H1 (cell line): ENCODE data around the gene LAIR2. TPM values are rescaled to one million over a fixed set of nuclear protein-coding genes. Genes with fewer than 3 reads are reported as not detected.

ENCODE experiments used
- BACH1 ChIP-seq: IDR thresholded peaks from 2 replicates; pipeline ENCODE4 v1.6.1; 2012; ENCODE audit warnings: low read length, improper control_type of control experiment
- CBX5 ChIP-seq: fragments of 300-800, 300-1000 bp; sonication (generic); IDR thresholded peaks from 2 replicates; pipeline ENCODE4 v1.7.1; 2016; ENCODE audit warnings: antibody characterized with exemption, low read length, low read depth
- CBX8 ChIP-seq: fragments of 300-800, 300-1000 bp; sonication (generic); IDR thresholded peaks from 2 replicates; pipeline ENCODE4 v1.7.1; 2016; ENCODE audit warnings: low read depth, low read length, borderline replicate concordance
- CHD2 ChIP-seq: IDR thresholded peaks from 2 replicates; pipeline ENCODE4 v1.6.1; 2012; ENCODE audit warnings: low read length, improper control_type of control experiment
- CTBP2 ChIP-seq: IDR thresholded peaks from 2 replicates; pipeline ENCODE4 v1.7.0; 2011; ENCODE audit warnings: borderline replicate concordance, mild to moderate bottlenecking, moderate library complexity, mixed read lengths, low read length; ENCODE audit not compliant: insufficient read depth, insufficient read length
- EGR1 ChIP-seq: IDR thresholded peaks from 2 replicates; pipeline ENCODE4 v1.6.1; 2011; ENCODE audit warnings: low read depth, low read length, borderline replicate concordance
- GTF2F1 ChIP-seq: IDR thresholded peaks from 2 replicates; pipeline ENCODE4 v1.6.1; 2012; ENCODE audit warnings: low read depth, low read length, improper control_type of control experiment, borderline replicate concordance
- KDM1A ChIP-seq: fragments of 200-600, 300-600 bp; sonication (generic); IDR thresholded peaks from 2 replicates; pipeline ENCODE4 v1.7.1; 2016; ENCODE audit warnings: mild to moderate bottlenecking, low read length, borderline replicate concordance
- NANOG ChIP-seq: IDR thresholded peaks from 2 replicates; pipeline ENCODE4 v1.6.1; 2011; ENCODE audit warnings: low read length, low read depth, mild to moderate bottlenecking, inconsistent platforms; ENCODE audit not compliant: insufficient read depth, poor library complexity, severe bottlenecking
- PHF8 ChIP-seq: fragments of 200-600 bp; sonication (generic); conservative IDR thresholded peaks from 2 replicates; pipeline ENCODE4 v1.7.1; 2012; ENCODE audit warnings: low read depth, mild to moderate bottlenecking, inconsistent platforms, low read length, moderate library complexity
- RAD21 ChIP-seq, 2 experiments: IDR thresholded peaks in 1 of 2; conservative IDR thresholded peaks in 1 of 2; 2 replicates each; pipeline ENCODE4 v1.6.1; 2011; ENCODE audit warnings: low read depth in 2 of 2, low read length in 2 of 2, improper control_type of control experiment in 1 of 2, inconsistent platforms in 1 of 2, mild to moderate bottlenecking in 1 of 2, moderate library complexity in 1 of 2
- RNF2 ChIP-seq: fragments of 200-900, 300-1000 bp; sonication (generic); IDR thresholded peaks from 2 replicates; pipeline ENCODE4 v1.7.1; 2016; ENCODE audit warnings: borderline replicate concordance, low read depth, mild to moderate bottlenecking, antibody characterized with exemption, low read length; ENCODE audit not compliant: poor library complexity, severe bottlenecking; ENCODE audit errors: missing control alignments
- SIRT6 ChIP-seq: IDR thresholded peaks from one replicate; pipeline ENCODE4 v1.7.1; 2012; ENCODE audit warnings: low read length, inconsistent platforms
- SP2 ChIP-seq: IDR thresholded peaks from 2 replicates; pipeline ENCODE4 v1.6.1; 2012; ENCODE audit warnings: mild to moderate bottlenecking, low read length, inconsistent platforms
- TBP ChIP-seq: IDR thresholded peaks from 2 replicates; pipeline ENCODE4 v1.6.1; 2011; ENCODE audit warnings: low read depth, low read length, improper control_type of control experiment
- YY1 ChIP-seq: IDR thresholded peaks from 2 replicates; pipeline ENCODE4 v1.6.1; 2011; ENCODE audit warnings: low read depth, mild to moderate bottlenecking, low read length
- polyA plus RNA-seq, 7 experiments: library from polyadenylated mRNA; depleted of rRNA in 3 of 7; stranded (reverse) in 5 of 7; unstranded in 2 of 7; fragments of >200 nt in 5 of 7; fragments of 200-250 nt in 2 of 7; gene quantifications; 1 replicate in 5 of 7; 2 replicates in 1 of 7; 4 replicates in 1 of 7; pipeline versions ENCODE4 v1.2.1 to v1.2.3, GENCODE V29; 2011 to 2013; ENCODE audit warnings: missing spikeins in 2 of 7, mixed read lengths in 2 of 7
- total RNA-seq: library from RNA; stranded (reverse); fragmentation: NEBNext Ultra II Directional; extraction: Animal tissue kit (Norgen Biotek cat#: 25700); gene quantifications from 2 replicates; pipeline ENCODE4 v1.2.1, GENCODE V29; 2021
- TF ChIP-seq, protein P1 (sequence below): IDR thresholded peaks from 2 replicates; pipeline ENCODE4 v1.6.1; 2012; ENCODE audit warnings: low read length, inconsistent platforms
- TF ChIP-seq, protein P2 (sequence below), 3 experiments: IDR thresholded peaks; 1 replicate in 2 of 3; 2 replicates in 1 of 3; pipeline versions ENCODE4 v1.5.1 to v1.6.1; 2011; ENCODE audit warnings: low read length in 3 of 3, mild to moderate bottlenecking in 3 of 3, inconsistent platforms in 2 of 3, low read depth in 1 of 3, moderate library complexity in 1 of 3; ENCODE audit not compliant: insufficient read depth in 1 of 3; ENCODE audit errors: control extremely low read depth in 1 of 3

Gene LAIR2
- total and polyA plus RNA-seq, 2 of the 8 experiments (the other 6 are each of a cell fraction or from before 2014, with no cell fraction given) = not detected

DNA sequence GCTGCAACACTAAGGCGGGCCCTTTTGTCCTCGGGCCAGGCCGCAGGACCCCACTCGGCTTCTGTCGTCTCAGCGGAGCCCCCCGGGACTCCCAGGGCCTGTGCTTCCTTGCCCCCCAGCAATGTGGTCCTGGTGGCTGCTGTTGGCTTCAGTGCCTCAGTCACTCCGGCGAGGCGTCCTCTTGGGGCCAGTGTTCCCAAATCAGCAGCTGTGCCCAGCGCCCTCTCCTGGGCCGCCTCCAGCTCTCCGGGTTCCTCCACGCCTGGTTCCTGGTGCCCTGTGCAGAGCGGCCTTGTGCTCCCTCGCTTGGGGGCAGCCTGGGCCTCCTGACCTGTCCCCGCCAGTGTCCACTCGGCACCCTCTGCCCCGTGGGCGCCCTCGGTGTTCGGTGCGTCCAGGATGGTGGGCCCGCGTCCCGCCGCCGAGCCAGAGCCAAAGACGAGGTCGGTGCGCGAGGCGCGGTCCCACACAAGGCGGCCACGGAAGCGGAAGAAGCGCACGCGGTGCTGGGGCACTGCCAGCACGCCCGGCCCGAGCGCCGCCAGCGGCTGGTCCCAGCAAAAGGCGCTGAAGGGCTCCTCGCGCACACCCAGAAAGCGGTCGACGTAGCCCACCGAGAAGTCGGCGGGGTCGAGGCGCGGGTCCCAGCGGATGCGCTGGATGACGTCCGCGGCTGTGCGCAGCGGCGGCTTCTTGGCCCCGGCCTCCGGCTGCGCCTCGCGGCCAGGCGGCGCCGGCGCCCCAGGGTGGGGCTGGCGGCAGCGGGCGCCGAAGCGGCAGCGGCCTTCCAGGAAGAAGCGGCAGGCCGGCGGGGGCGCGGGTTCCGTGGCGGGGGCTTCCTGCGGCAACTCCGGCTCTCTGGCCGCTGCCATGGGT lies 39.7 kb upstream of the LAIR2 start (continued):
- no peak for TF ChIP-seq CTBP2
- no peak for TF ChIP-seq CBX5
- TF ChIP-seq BACH1 = no peak
- TF ChIP-seq KDM1A = no peak
- no peak for TF ChIP-seq EGR1
- TF ChIP-seq CBX8 = no peak
- peak; percentile 9 to 28; a peak in 3 of 4 replicates for TF ChIP-seq RAD21 (IDR thresholded peaks at IDR 0.05 in 1 of 2, conservative IDR thresholded peaks at IDR 0.05 in 1 of 2; ENCODE audit: low read depth in 2 of 2, low read length in 2 of 2)
- TF ChIP-seq, protein P1, sequence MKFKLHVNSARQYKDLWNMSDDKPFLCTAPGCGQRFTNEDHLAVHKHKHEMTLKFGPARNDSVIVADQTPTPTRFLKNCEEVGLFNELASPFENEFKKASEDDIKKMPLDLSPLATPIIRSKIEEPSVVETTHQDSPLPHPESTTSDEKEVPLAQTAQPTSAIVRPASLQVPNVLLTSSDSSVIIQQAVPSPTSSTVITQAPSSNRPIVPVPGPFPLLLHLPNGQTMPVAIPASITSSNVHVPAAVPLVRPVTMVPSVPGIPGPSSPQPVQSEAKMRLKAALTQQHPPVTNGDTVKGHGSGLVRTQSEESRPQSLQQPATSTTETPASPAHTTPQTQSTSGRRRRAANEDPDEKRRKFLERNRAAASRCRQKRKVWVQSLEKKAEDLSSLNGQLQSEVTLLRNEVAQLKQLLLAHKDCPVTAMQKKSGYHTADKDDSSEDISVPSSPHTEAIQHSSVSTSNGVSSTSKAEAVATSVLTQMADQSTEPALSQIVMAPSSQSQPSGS = no peak
- no peak for TF ChIP-seq SIRT6
- no peak for TF ChIP-seq GTF2F1
- no peak for TF ChIP-seq SP2
- TF ChIP-seq PHF8 = peak; percentile 47
- TF ChIP-seq CHD2 = no peak
- peak; percentile 80; the same call in 1 of the 2 replicates for TF ChIP-seq YY1
- TF ChIP-seq NANOG = no peak
- no peak for TF ChIP-seq TBP
- TF ChIP-seq, protein P2, sequence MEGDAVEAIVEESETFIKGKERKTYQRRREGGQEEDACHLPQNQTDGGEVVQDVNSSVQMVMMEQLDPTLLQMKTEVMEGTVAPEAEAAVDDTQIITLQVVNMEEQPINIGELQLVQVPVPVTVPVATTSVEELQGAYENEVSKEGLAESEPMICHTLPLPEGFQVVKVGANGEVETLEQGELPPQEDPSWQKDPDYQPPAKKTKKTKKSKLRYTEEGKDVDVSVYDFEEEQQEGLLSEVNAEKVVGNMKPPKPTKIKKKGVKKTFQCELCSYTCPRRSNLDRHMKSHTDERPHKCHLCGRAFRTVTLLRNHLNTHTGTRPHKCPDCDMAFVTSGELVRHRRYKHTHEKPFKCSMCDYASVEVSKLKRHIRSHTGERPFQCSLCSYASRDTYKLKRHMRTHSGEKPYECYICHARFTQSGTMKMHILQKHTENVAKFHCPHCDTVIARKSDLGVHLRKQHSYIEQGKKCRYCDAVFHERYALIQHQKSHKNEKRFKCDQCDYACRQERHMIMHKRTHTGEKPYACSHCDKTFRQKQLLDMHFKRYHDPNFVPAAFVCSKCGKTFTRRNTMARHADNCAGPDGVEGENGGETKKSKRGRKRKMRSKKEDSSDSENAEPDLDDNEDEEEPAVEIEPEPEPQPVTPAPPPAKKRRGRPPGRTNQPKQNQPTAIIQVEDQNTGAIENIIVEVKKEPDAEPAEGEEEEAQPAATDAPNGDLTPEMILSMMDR (IDR thresholded peaks at IDR 0.05; ENCODE audit: control extremely low read depth in 1 of 3, insufficient read depth in 1 of 3, low read depth in 1 of 3, low read length in 3 of 3) = peak; percentile 44 to 65 (median 55)
- TF ChIP-seq RNF2 = no peak
